ENCODE results near the gene HSD17B2.
"Not testable (repeated sequence)": the region's sequence is repeated elsewhere in the genome, so short reads cannot be mapped to it uniquely, and the experiment has no call there.

Gene HSD17B2

GRCh38 chr16:82082543-82083244 lies 47.6 kb downstream of the HSD17B2 start:
- no peak for DNase-seq

- no peak for DNase-seq
Observed at GRCh38 chr16:82083710-82084353, 48.8 kb downstream of the HSD17B2 start.

DNA sequence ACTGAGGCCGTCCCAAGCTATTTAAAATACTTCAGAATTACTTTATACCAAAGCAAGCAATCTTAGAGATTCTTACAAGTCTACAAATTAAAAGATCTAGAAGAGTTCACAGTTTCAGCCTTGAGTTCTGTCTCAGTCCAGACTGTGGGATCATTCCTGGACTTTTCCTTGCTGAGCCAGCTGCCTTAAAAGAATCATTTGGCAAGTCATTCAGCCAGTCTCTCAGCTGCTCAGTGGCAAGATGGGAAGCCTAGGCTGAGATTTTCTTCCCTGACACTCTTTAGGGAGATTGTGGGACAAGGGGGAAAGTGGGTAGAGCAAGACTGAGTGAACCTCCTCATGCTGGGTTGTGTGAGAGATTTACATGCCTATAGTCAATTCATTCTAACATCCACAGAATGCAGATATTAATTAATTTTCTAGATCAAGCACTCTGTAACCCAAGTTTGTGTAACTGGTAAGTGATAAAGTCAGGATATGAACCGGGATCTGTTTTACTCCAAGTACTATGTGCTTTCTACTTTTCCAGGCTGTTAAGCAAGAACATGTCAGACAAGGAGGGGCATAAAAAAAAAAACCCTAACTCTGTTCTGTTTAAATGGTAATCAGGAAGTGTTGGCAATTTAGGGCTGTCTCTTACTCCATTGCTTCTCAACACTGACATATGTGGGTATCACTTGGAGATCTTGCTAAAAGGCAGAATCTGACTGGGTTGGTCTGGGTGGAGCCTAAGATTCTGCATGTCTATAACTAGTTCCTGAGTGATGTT lies 50.1 kb downstream of the HSD17B2 start:
- no peak for DNase-seq

GRCh38 chr16:82088483-82088882 lies 53.4 kb downstream of the HSD17B2 start:
- DNase-seq: no peak

DNA sequence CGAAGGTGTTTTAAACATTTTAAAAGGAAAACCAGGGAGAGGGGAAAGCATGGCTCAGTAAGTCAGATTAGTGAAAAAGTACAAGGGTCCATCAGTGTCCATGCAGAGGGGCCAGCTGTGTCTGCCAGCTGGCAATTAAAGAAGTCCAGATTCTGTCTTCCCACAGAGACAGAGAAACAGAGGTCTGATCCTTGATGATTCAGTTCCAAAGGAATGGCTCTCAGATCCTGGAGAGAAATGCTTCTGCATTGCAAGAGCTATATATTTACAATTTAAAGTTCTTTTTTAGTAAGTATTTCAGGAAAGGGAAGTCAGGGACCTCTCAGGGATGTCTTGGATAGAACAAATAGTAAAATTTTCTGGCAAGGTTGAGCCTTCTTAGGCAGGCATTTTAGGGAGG lies 56.2 kb downstream of the HSD17B2 start:
- no peak for DNase-seq

DNA sequence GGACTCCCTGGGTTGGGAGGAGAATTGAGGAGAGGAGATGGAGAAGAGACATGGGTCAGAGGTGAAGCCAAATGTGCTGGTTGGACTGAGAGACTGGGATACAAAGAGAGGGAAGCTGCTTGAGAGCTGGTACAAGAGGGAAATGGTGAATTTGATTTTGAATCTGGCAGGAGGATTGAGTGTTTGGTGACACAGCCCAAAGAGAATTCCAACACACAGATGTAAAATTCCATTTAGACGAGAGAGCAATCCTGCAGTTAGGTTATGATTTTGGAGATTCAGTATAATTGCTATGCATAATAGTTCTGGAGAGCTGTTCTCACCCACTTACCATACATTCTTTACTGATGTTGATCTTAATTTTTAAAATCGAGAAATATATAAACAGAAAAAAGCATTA lies 57.7 kb downstream of the HSD17B2 start:
- DNase-seq: no peak

DNA sequence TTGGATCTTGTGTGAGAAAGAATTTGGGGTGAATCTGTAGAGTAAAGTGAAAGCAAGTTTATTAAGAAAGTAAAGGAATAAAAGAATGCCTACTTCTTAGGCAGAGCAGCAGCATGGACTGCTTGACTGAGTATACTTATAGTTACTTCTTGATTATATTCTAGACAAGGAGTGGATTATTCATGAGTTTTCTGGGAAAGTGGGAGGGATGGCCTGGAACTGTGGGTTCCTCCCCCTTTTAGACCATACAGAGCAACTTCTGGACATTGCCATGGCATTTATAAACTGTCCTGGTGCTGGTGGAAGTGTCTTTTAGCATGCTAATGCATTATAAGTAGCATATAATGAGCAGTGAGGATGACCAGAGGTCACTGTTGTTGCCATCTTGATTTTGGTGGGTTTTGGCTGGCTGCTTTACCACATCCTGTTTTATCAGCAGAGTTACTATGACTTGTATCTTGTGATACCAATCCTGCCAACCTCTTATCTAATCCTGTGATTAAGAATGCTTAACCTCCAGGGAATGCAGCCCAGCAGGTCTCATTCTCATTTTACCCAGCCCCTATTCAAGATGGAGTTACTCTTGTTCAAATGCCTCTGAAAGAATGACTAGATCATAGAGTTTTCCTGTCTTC lies 58.7 kb downstream of the HSD17B2 start:
- no peak for DNase-seq

GRCh38 chr16:82094942-82095540 lies 60.0 kb downstream of the HSD17B2 start:
- no peak for DNase-seq

- DNase-seq: no peak
Observed at GRCh38 chr16:82096641-82097040, 61.6 kb downstream of the HSD17B2 start.

GRCh38 chr16:82105107-82105506 lies 70.1 kb downstream of the HSD17B2 start:
- DNase-seq: no peak

DNA sequence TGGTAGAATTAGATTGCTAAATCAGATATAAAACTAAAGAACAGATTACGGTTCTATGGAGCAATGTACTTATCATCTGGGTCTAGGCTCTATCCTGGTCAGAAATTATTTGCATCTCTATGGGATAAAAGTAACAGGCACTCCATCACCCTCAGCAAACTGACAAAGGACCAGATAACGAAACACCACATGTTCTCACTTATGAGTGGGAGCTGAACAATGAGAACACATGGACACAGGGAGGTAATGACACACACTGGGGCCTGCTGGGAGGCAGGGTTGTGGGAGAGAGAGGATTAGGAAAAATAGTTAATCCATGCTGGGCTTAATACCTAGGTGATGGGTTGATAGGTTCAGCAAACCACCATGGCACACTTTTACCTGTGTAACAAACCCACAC lies 73.0 kb downstream of the HSD17B2 start:
- no peak for DNase-seq

- no peak for DNase-seq
Observed at GRCh38 chr16:82108774-82109173, 73.7 kb downstream of the HSD17B2 start.

DNA sequence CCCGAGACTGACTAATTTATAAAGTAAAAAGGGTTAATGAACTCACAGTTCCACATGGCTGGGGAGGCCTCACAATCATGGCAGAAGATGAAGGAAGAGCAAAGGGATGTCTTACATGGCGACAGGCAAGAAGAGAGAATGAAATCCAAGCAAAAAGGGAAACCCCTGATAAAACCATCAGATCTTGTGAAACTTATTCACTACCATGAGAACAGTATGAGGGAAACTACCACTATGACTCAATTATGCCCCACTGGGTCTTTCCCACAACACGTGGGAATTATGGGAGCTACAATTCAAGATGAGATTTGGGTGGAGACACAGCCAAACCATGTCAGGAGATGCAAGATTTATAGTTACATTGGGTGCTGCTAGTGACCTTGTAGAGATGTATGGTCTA lies 74.2 kb downstream of the HSD17B2 start:
- DNase-seq: not testable (repeated sequence)

- DNase-seq: no peak
Observed at GRCh38 chr16:82111944-82112343, 76.9 kb downstream of the HSD17B2 start.

GRCh38 chr16:82113741-82114140 lies 78.7 kb downstream of the HSD17B2 start:
- DNase-seq: no peak

DNA sequence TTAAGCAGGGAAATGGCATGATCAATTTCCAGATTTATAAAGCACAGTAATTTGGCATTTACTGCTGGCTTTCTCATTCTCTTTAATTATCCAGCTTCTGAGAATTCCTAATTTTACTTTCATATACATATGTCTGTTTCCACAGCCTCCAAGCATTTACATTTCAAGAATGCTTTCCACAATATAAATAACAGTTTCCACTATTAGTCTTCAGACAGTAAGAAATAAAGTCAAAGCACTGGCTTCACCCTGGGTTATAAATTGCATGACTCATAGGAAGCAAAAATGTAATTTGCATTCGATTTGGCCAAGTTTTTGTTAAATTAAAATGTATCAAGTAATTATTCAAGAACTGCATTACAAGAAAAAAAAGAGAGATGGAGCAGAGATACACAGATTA lies 81.5 kb downstream of the HSD17B2 start:
- DNase-seq: no peak

DNA sequence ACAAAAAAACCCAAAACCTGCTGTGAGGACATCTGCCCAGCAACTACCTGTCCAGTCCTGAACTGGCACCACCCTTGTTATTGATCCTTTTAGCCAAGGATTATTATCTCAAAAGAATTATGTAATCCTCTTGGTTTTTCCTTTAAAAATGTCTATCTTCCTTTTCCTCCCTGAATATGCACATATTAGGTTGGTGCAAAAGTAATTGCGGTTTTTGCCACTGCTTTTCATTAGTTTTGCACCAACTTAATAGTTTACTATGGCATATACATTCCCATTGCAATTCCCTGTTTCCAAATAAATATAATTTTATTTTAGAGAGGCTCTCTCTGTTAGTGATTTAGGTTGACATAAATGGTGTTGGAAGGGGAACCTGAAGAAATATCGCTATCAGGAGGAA lies 83.7 kb downstream of the HSD17B2 start:
- DNase-seq: no peak

DNA sequence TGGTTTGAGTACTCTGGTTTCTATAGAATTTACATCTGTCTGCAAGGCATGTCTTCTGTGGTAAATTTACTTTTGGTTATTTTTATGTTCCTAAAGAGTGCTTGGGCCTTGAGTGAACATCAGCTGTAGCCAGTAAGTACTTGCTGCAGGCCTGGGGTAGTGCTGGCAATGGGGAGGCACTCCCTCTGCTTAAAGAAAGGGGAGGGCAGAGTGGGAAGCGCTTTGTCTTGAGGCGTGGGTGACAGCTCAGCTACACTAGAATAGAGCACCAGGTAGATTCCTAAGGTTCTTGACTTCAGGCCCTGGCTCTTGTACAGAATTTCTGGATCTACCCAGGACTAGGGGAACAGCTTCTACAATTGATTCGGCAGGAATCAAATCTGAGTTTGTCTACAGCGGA lies 84.4 kb downstream of the HSD17B2 start:
- no peak for DNase-seq

GRCh38 chr16:82124651-82125050 lies 89.6 kb downstream of the HSD17B2 start:
- DNase-seq: no peak

DNA sequence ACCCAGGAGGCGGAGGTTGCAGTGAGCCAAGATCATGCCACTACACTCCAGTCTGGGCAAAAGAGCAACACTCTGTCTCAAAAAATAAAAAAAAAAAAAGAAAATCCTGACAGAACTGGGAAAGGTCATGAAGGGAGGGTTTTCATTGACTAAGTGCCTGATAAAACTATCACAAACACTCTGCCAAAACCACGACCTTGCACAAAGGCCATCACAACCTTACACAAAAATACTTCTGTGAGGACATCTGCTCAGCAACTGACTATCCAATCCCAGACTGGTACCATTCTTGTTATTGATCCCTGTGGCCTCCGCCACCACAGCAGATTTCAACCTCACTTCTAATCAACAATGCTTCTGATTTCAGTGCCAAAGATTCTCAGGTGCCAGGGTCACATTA lies 94.8 kb downstream of the HSD17B2 start:
- no peak for DNase-seq

- no peak for DNase-seq
Observed at GRCh38 chr16:82133798-82134197, 98.7 kb downstream of the HSD17B2 start.

- DNase-seq: no peak
Observed at GRCh38 chr16:82134846-82135245, 99.8 kb downstream of the HSD17B2 start.

DNA sequence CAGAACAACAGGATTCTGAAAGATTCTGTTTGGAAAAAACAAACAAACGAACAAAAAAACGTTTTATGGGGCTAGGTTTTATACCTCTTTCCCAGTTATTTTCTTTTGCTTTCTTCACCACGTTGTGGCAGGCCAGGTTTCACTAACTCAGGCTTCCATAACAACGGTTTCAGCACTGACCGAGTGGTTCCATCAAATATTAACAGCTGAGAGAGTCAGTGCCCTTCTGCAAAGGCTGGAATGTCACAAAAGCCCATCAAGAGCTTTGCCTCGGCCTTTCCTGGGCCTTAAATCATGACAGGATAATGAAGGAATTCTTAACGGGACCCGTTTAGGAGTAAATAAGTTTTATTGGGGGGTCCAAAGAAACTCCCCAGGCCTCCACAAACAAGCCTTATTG lies 100.8 kb downstream of the HSD17B2 start:
- DNase-seq: no peak
